NOMO-1 treated with dmso at 0.1 percent for 144 hours (cell line): ENCODE results near the gene MXRA7.
"Not testable (repeated sequence)": the region's sequence is repeated elsewhere in the genome, so short reads cannot be mapped to it uniquely, and the experiment has no call there.

Experiments
- DNase-seq: peaks from one replicate; lab custom pipeline; 2025; ENCODE audit not compliant: unreplicated experiment; lab: John Stamatoyannopoulos, UW

The MXRA7 gene, protein sequence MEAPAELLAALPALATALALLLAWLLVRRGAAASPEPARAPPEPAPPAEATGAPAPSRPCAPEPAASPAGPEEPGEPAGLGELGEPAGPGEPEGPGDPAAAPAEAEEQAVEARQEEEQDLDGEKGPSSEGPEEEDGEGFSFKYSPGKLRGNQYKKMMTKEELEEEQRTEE

GRCh38 chr17:76710863-76711611 is at the start of gene MXRA7:
TSS of gene MXRA7 (minus strand) at chr17:76710965. CDS start at chr17:76710946, 19 bp downstream.
- DNase-seq, result no peak

DNA sequence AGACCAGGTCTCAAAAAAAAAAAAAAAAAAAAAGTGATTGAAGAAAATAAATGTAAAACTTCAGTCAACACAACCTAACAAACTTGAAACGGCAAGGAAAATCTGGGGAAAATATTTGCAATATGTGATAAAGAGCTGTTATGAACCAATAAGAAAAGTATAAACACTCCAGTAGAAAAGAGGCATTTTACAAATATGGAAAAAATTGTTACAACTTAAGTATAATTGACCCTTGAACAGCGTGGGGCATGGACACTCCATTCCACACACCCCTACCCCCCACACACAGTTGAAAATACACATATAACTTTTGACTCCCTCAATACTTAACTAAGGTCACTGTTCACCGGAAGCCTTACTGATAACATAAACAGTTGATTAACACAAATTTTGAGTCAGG is 47.8 kb upstream of the MXRA7 start:
- no peak for DNase-seq

- DNase-seq, result no peak
These were observed 46.5 kb upstream of the MXRA7 start for GRCh38 chr17:76757256-76757655.

DNA sequence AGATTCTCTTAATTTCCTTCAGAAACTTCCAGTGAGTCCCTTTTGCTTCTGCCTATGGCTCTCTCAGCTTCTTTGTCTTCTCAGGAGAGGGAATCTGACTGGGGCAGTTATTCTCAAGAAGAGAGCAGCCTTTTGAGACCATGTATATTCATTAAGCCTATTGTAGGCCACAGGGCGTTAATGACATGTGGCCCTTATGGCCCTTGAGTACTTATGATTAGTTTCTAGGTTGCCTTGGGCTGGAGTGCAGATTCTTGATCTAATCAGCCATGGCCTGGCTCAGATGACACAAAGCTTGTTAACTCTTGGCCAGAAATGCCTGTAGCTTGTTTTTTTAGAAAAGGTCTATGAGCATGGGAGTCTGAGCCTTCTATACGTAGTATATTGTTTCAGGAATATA is 44.5 kb upstream of the MXRA7 start:
- no peak for DNase-seq

GRCh38 chr17:76753061-76753961 is 42.5 kb upstream of the MXRA7 start:
- no peak for DNase-seq

DNA sequence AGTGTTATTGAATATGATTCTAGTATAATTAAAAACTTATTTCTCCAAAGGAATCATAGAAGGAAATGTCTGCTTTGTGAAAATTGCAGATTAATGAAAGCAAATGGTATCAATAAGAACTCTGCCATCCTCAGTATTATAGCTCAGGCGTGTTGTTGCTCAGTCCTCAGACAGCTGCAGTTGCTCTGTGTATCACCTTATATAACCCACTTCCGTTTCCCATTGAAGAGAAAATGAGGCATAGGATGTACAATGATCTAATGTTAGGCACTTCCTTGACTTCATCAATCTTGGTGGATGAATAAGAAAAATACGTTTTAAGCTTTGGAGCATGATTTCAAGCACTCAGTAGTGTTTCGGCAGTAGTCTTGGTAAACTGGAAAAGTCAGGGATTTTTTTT is 41.2 kb upstream of the MXRA7 start:
- DNase-seq, result no peak

- DNase-seq, result no peak
These were observed 40.7 kb upstream of the MXRA7 start for GRCh38 chr17:76751416-76751993.

DNA sequence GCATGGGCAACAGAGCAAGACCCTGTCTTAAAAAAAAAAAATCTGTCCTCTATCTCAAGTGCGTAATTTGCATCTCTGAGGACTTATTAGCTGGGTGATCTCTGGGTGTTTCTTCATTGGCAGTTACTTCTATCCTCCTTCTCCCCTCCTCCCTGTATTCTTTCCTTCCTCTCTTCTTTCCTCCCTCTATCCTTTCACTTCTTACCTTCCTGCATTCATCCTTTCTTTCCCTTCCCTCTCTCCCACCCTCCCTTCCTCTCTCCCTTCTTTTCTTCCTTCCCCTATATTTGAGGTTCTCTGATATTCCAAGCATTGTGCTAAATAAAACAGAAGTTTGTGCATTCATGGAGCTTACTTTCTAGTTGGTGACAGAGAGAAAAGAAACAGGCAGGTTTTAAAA is 37.9 kb upstream of the MXRA7 start:
- DNase-seq, result no peak

- no peak for DNase-seq
These were observed 37.1 kb upstream of the MXRA7 start for GRCh38 chr17:76747716-76748363.

DNA sequence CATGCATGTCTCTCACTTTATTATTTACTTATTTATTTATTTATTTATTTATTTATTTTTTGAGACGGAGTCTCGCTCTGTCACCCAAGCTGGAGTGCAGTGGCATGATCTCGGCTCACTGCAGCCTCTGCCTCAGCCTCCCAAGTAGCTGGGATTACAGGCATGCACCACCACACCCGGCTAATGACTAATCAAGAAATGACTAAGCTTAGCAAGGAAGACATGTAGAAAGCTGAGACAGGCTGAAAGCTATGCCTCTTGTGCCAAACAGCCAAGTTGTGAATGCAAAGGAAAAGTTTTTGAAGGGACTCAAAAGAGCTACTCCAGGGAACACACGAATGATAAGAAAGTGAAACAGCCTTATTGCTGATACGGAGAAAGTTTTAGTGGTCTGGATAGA is 35.0 kb upstream of the MXRA7 start:
- DNase-seq, result not testable (repeated sequence)

- DNase-seq, result no peak
These were observed 34.0 kb upstream of the MXRA7 start for GRCh38 chr17:76744747-76745146.

DNA sequence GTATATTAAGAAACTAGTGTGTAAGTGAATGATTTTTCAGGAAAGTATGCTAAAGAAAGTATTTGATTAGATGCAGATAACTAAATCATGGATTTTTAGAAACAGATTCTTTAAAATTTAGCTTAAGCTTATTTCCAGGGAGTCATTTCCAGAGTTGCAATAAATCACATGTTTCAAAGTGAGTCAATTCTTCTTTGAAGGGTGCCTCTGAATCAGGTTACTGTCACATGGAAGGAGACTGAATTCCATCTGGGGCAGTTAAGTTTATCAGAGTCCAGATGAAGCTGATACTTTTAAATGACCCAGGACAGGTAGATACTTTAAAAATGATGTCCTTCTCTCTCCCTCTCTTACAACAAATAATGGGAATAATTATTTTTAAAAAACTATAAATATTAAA is 32.2 kb upstream of the MXRA7 start:
- no peak for DNase-seq

DNA sequence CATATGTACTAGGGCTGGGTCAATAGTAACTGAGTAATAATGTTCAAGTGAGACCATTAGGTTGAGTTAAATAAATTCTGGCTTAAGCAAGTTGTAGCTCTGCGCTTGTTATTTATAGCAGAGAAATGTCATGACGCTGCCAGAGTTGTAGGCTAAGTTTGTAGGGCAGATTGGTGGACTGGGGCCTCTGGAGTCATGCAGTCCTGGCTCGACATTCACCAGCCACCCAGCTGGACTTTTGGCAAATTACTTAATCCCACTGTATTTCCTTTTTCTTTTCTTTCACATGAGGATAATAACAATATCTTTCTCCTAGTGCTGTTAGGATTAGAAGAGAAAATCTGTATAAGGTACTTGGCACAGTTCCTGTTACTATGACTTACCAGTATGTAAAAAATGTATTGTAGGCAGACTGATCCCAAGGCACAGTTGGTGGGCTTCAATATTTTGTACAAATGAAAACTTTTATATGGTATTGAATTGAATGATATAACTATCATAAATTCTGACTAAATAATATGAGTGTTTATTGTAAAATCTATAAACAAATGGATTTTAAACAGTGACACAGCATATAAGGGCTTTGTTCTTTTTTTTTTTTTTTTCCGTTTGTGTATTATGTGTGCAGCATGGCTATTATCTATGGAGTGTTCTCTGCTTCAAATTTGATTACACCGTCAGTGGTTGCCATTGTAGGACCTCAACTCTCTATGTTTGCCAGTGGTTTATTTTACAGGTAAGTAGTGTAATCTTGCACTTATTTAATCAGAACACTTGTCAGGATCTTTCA is 29.8 kb upstream of the MXRA7 start:
- DNase-seq, result no peak

GRCh38 chr17:76739568-76740115 is 28.9 kb upstream of the MXRA7 start:
- DNase-seq, result not testable (repeated sequence)

DNA sequence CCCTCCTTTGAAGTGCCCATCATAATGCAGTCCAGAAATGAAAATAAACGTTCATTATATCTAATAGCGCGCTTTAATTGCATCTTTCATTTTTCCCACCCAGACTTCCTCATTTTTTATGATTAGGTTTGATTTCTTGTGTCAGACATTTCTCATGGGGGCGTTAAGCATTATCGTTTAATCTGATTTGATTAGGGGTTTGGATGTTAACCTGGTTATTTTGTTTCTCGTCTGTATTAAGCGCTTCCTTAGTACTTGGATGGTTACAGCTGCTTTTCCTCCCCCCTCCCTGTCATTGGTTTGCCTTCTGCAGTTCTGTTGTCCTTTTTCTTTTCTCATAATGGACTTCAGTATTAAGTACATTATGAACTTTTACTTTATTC is 27.7 kb upstream of the MXRA7 start:
- DNase-seq, result no peak

GRCh38 chr17:76737676-76738467 is 27.1 kb upstream of the MXRA7 start, which contains the start of gene MFSD11:
TSS of gene MFSD11 (plus strand) at chr17:76738119. CDS start at chr17:76738353, 234 bp downstream.
- DNase-seq, result peak; percentile 95

DNA sequence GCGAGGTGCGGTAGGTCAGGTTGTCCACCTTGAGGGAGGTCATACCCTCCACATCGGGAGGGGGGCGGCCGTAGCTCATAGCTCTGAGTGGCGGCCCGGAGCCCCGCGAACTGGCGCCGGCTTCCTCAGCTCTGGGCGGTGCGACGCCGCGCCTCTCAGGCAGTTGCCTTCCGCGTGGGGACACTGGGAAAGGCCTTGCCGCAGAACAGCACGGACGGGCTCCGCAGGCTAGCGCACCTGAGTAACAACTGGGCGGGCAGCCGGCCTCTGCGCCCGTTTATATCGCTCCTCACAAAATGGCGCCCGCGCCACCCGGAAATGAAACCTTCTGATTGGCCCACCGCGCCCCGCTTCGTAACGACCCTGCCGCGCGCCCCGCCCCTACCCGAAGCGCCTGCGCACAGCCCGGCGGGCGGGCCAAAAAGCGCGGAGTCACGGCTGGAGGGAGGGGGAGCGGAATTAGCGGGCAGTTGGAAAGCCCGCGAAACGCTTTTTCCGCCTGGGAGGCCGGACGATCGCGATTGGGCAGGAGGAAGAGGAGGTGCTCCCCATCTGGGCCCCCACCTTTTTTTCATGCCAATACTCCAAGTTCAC is 26.4 kb upstream of the MXRA7 start, which contains the start of gene SRSF2:
Gene SRSF2 (minus strand): TSS at position 250 of the 594 bp plus-strand sequence. CDS start 171 bp downstream, at position 79.
- DNase-seq, result peak; percentile 99

- DNase-seq, result peak; percentile 45
These were observed 25.8 kb upstream of the MXRA7 start for GRCh38 chr17:76736349-76737081.
